Stromal cell of bone marrow (primary cell): Measurements from ENCODE around the gene HEXIM1.

Experiments
- DNase-seq: peaks from one replicate; pipeline ENCODE4 v3.0.0-alpha.2; 2012; ENCODE audit warnings: low read depth

HEXIM1 gene

GRCh38 chr17:45146890-45147580, 1.2 kb upstream of the HEXIM1 start:
- DNase-seq: peak; percentile 67

DNA sequence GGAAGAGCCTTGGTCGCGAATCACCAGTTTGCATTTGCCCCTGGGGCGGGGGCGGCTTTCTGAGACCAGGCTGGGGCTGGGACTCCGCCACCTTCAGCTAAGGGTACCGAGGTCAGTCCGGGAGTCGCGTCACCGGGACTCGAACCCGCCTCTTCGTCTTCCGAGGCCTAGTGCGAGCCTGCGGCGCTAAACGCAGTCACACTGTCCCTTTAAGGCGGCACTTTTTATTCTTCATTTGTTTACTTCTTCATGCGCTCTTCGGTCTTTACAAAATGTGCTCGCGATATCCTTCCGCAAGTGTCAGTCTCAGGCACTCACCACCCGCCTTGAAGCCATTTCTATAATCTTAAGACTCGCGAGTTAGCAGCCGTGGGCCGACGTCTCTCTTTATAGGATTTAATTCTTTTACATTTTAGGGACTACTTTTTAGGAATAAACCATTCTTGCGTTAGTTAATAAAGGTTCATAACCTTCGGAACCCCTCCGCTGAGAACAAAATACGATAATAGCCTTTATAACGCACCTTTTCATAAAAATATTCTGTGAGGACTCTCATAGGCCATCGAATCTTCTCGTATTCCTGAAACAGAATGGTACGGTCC, 593 bp upstream of the HEXIM1 start:
- DNase-seq: peak; percentile 88

DNA sequence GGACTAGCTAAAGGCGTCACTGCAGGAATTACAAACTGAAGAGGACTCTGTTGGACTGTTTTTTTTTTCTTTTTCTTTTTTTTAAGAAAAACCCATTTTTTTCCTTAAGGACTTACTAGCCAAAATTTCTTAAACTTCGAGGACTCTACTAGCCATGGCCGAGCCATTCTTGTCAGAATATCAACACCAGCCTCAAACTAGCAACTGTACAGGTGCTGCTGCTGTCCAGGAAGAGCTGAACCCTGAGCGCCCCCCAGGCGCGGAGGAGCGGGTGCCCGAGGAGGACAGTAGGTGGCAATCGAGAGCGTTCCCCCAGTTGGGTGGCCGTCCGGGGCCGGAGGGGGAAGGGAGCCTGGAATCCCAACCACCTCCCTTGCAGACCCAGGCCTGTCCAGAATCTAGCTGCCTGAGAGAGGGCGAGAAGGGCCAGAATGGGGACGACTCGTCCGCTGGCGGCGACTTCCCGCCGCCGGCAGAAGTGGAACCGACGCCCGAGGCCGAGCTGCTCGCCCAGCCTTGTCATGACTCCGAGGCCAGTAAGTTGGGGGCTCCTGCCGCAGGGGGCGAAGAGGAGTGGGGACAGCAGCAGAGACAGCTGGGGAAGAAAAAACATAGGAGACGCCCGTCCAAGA, 878 bp downstream of the HEXIM1 start:
- DNase-seq: peak; percentile 72

DNA sequence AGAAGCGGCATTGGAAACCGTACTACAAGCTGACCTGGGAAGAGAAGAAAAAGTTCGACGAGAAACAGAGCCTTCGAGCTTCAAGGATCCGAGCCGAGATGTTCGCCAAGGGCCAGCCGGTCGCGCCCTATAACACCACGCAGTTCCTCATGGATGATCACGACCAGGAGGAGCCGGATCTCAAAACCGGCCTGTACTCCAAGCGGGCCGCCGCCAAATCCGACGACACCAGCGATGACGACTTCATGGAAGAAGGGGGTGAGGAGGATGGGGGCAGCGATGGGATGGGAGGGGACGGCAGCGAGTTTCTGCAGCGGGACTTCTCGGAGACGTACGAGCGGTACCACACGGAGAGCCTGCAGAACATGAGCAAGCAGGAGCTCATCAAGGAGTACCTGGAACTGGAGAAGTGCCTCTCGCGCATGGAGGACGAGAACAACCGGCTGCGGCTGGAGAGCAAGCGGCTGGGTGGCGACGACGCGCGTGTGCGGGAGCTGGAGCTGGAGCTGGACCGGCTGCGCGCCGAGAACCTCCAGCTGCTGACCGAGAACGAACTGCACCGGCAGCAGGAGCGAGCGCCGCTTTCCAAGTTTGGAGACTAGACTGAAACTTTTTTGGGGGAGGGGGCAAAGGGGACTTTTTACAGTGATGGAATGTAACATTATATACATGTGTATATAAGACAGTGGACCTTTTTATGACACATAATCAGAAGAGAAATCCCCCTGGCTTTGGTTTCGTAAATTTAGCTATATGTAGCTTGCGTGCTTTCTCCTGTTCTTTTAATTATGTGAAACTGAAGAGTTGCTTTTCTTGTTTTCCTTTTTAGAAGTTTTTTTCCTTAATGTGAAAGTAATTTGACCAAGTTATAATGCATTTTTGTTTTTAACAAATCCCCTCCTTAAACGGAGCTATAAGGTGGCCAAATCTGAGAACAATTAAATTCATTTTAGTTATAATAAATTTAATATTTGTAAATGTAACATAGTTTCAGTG, 1.7 kb downstream of the HEXIM1 start:
- DNase-seq: no peak

DNA sequence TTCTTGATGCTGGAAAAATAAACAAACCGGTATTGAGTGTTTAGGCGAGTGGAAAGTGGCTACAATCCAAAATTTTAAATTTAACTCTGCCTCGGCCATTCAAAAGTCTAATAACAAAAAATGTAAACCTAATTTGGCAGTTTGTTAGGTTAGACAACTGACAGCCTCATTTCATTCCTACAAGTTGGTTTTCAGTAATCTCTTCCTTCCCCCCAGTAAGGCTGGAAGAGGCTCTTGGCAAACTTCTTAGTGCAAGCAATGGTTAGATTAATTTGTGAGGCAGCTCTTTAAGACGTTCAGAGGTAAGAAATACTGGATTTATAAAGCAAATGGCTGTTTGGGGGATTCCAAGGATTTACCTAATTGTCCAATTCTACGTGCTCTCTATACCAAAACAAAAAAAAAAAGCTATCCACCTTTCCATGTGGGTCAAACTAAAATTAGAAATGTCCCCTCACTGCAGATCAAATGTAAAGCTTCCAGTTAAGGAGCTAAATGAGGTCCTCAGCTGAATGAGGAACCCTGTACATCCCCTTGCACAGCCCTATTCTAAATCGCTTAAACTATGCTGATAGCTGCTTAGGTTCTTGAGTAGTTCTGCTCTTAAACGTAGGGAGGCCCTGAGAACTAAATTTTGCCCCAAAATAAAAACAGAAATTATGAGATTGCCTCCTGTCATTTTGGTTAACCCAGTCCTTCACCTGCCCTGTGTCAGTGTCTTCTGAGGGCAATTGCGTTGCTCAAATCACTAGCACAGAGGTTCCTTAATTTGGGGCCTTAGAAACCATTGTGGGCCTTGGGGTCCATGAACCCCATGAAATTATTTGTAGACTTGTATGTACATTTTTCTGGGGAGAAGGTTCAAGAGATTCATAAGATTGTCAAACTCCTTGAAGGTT, 2.9 kb downstream of the HEXIM1 start:
- DNase-seq: no peak

GRCh38 chr17:45155029-45155428, 6.8 kb downstream of the HEXIM1 start:
- no peak for DNase-seq

GRCh38 chr17:45155483-45155882, 7.2 kb downstream of the HEXIM1 start:
- DNase-seq: no peak

GRCh38 chr17:45156242-45156641, 8.0 kb downstream of the HEXIM1 start:
- no peak for DNase-seq

GRCh38 chr17:45160447-45161287, 12.4 kb downstream of the HEXIM1 start:
- no peak for DNase-seq

- DNase-seq: peak; percentile 100
These were observed 13.2 kb downstream of the HEXIM1 start, which contains the start of gene HEXIM2 for GRCh38 chr17:45161288-45162024. HEXIM2 (plus strand) TSS chr17:45161875; CDS start chr17:45162794, 919 bp downstream.

GRCh38 chr17:45162025-45162687, 13.9 kb downstream of the HEXIM1 start:
- DNase-seq: no peak

GRCh38 chr17:45164734-45165269, 16.5 kb downstream of the HEXIM1 start:
- DNase-seq: no peak

DNA sequence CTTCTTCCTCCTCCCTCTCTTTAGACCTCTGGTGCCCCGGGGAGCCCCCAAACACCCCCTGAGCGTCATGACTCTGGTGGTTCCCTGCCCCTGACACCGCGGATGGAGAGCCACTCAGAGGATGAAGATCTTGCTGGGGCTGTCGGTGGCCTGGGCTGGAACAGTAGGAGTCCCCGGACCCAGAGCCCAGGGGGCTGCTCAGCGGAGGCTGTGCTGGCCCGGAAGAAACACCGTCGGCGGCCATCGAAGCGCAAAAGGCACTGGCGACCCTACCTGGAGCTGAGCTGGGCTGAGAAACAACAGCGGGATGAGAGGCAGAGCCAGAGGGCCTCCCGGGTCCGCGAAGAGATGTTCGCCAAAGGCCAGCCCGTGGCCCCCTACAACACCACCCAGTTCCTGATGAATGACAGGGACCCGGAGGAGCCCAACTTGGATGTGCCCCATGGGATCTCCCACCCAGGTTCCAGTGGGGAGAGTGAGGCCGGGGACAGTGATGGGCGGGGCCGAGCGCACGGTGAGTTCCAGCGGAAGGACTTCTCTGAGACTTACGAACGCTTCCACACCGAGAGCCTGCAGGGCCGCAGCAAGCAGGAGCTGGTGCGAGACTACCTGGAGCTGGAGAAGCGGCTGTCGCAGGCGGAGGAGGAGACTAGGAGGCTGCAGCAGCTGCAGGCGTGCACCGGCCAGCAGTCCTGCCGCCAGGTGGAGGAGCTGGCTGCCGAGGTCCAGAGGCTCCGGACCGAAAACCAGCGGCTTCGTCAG, 20.9 kb downstream of the HEXIM1 start:
- DNase-seq: no peak

GRCh38 chr17:45170280-45170930, 22.1 kb downstream of the HEXIM1 start:
- DNase-seq: no peak

DNA sequence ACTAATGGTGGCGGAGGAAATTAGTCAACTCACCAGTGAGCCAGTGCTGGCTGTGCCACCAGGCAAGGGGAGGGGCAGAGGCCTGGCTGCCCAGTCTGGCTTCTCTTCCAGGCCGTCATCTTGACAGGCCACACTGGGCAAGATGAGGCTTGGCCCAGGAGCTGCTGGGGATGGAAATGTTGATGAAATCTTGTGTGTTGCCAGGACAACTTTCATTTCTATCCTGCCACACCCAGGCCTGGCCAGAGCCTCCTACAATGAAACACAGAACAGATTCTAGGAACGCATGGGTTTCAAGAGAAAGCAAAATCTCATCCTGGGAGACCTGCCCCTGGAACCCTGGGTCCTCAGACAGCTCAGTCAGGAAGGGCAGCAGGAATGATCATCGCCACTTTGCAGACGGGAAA, 22.7 kb downstream of the HEXIM1 start:
- peak; percentile 92 for DNase-seq

GRCh38 chr17:45171338-45172231, 23.3 kb downstream of the HEXIM1 start:
- DNase-seq: no peak
